ENCODE results near the gene IL6ST.

GRCh38 chr5:55986931-55987330, 7.8 kb downstream of the IL6ST start:
- TF ChIP-seq CTCF (conservative IDR thresholded peaks at IDR 0.05): no peak
- TF ChIP-seq EZH2 (IDR thresholded peaks at IDR 0.05; ENCODE audit: low read depth): no peak

Data from PC-9 (cell line).